Mucosa of rectum (tissue), 2 donors: ENCODE measurements around the gene KRTAP8-1.

ENCODE experiments used
- H3K27ac ChIP-seq, 2 donors: one replicate each; pipeline ENCODE4 v1.7.0; 2013; ENCODE audit warnings: inconsistent platforms in 2 of 2, low read depth in 2 of 2, low read length in 2 of 2
- H3K27me3 ChIP-seq, 2 donors: one replicate each; pipeline ENCODE4 v1.7.0; 2013; ENCODE audit warnings: low read length in 2 of 2; ENCODE audit not compliant: control insufficient read depth in 2 of 2, insufficient read depth in 2 of 2
- H3K36me3 ChIP-seq, 2 donors: one replicate each; pipeline ENCODE4 v1.7.0; 2013; ENCODE audit warnings: low read length in 2 of 2; ENCODE audit not compliant: control insufficient read depth in 2 of 2, insufficient read depth in 2 of 2
- H3K4me1 ChIP-seq, 2 donors: one replicate each; pipeline ENCODE4 v1.7.0; 2013; ENCODE audit warnings: low read length in 2 of 2, mild to moderate bottlenecking in 1 of 2; ENCODE audit not compliant: control insufficient read depth in 2 of 2, insufficient read depth in 2 of 2
- H3K4me3 ChIP-seq, 2 donors: one replicate each; pipeline ENCODE4 v1.7.0; 2013; ENCODE audit warnings: low read length in 2 of 2
- H3K9ac ChIP-seq, 2 donors: one replicate each; pipeline ENCODE4 v1.7.0; 2013; ENCODE audit warnings: low read length in 2 of 2, low read depth in 1 of 2, mild to moderate bottlenecking in 1 of 2
- H3K9me3 ChIP-seq, 2 donors: one replicate each; pipeline ENCODE4 v1.7.0; 2013; ENCODE audit warnings: low read length in 2 of 2; ENCODE audit not compliant: control insufficient read depth in 2 of 2
- donor health status: healthy.
- donor health status: Normal muscosa, but diverticular disease.

The KRTAP8-1 gene, protein sequence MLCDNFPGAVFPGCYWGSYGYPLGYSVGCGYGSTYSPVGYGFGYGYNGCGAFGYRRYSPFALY

DNA sequence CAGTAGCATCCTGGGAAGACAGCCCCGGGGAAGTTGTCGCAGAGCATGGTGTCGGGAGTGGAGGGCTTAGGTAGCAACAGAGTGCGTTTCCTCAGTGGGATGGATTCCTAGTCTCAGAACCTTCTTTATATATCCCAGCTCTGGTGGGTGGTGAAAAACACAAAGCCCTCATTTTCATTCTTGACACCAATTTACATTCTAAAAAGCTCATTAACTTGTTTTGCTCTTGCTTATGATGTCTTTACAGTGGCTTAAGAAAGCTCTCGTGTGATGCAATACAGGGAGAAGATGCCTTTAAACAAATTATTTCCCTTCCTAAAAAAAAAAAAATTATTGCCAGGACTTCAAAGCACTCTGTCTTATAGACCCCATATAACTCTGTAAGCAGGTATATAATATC is at the start of gene KRTAP8-1:
Gene KRTAP8-1, minus strand, starts transcription at position 101 of the 400 bp plus-strand sequence. Its CDS starts 54 bp downstream, at position 47.
- H3K9ac ChIP-seq, result no peak within 1 kb of the TSS
- H3K9me3 ChIP-seq, result no peaks in the 10 kb centered on the region
- H3K27me3 ChIP-seq, result no peaks in the 10 kb centered on the region
- H3K27ac ChIP-seq, result no peak within 1 kb of the TSS
- H3K36me3 ChIP-seq, result no peaks in the 10 kb centered on the region
- H3K4me1 ChIP-seq, result no peaks in the 10 kb centered on the region
- no peak within 1 kb of the TSS for H3K4me3 ChIP-seq

DNA sequence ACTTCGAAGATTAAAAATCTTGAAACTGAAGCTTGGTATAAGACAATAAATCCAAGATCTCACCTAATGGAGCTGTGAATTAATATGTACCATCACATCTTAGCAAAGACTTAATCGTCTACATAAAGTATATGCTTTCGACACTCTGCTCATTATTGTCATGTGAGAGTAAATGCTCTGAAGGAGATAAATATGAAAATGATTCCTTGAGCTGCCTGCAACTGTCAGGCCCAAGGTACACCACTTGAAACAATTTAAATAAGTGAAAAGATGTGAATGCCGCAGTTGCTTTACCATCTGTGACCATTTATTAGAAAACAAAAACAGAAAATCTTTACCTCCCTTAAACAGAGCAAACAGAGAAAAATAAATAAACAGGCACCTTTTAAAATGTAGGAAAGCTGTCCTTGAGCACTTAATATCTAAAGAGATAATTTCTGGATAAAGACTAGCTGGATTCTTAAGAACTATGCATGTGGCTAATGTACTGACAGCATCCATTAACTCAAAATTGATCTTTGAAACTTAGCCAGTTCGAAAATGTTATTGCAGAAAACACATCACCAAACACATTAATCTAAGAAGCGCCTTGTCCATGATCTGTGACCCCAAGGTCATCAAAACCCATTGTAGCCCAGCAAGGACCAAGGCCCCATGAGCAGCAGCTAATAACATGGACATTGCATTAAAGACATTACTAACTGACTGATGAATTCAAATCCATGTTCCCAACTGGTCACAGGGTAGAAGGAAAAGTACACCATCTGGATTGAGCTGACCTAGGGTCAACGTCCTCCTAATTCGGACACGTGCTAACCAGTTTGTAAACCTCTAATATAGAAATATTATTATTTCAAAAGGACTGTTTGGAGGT is 34.8 kb upstream of the KRTAP8-1 start:
- Histone ChIP-seq H3K9me3 (peaks cover 0 to 3% of the 10 kb centered on the region in 2 donors), H3K4me3 (no peak overlapping the region), H3K4me1 (no peaks in the 10 kb centered on the region), H3K9ac (no peak overlapping the region), H3K27me3 (no peaks in the 10 kb centered on the region), H3K36me3 (no peaks in the 10 kb centered on the region), H3K27ac (no peak overlapping the region)

DNA sequence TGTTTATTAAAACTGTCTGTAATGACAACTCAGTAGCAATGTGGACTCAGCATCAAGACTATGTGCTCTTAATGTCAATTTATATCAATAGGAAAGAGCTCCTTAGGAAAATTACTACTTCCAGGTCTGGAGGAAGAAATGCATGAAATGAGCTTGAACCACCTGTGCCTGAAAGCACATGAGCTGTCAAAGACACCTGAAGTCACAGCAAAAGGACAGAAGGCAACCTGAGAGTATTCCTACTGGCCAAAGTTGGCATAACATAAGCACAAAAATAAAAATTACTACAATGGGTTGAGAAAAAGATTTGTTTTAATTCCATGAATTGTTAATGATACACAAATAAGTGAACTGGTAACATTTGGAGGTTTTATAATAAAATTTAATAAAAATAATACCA is 29.9 kb upstream of the KRTAP8-1 start:
- H3K9me3 ChIP-seq, result peaks cover 0 to 5% of the 10 kb centered on the region in 2 donors
- no peak overlapping the region for H3K9ac ChIP-seq
- H3K4me1 ChIP-seq, result no peaks in the 10 kb centered on the region
- H3K4me3 ChIP-seq, result no peak overlapping the region
- H3K27ac ChIP-seq, result no peak overlapping the region
- H3K36me3 ChIP-seq, result no peaks in the 10 kb centered on the region
- H3K27me3 ChIP-seq, result no peaks in the 10 kb centered on the region

DNA sequence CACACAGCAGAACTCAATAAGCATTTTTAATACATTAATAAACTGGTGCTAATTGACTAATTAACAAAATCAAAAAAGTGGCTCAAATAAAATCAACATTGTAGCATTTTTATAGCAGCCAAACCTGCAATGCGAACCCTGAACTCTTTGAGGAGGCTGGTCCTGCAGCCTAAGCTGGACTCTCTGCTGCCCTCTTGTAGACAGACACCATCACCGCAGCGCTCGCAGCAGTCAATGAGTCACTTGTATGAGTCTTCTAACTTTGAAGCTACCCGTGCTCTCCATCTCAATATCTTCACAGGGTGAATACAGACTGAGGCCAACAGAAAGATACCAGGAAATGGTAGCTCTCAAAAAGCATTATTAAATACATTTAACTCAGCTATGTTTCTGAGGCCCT is 26.2 kb upstream of the KRTAP8-1 start:
- H3K9ac ChIP-seq, result no peak overlapping the region
- H3K9me3 ChIP-seq, result peaks cover 2 to 3% of the 10 kb centered on the region in 2 donors
- H3K36me3 ChIP-seq, result no peaks in the 10 kb centered on the region
- H3K27me3 ChIP-seq, result no peaks in the 10 kb centered on the region
- H3K4me1 ChIP-seq, result no peaks in the 10 kb centered on the region
- no peak overlapping the region for H3K27ac ChIP-seq
- no peak overlapping the region for H3K4me3 ChIP-seq

DNA sequence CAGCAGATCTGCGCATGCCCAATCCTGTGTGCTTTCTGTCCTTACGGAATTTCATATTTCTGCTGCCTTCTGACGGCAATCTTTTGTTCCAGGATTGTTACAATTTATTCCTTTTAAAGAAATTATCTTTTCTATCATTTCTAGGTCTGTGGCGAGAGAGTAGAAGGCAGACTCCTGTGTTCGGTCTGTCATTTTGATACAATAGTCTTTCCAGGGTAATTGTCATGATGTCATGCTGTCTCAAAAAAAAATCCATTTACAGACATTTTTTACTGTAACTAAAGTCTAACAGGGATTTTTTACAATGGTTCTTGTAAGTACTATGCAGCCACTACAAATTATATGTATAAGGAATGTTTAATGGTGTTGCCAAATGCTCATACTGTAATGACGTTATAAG is 25.5 kb upstream of the KRTAP8-1 start:
- Histone ChIP-seq H3K36me3 (no peaks in the 10 kb centered on the region), H3K27ac (no peak overlapping the region), H3K4me1 (no peaks in the 10 kb centered on the region), H3K4me3 (no peak overlapping the region), H3K9ac (no peak overlapping the region), H3K9me3 (peaks cover 2 to 3% of the 10 kb centered on the region in 2 donors), H3K27me3 (no peaks in the 10 kb centered on the region)

DNA sequence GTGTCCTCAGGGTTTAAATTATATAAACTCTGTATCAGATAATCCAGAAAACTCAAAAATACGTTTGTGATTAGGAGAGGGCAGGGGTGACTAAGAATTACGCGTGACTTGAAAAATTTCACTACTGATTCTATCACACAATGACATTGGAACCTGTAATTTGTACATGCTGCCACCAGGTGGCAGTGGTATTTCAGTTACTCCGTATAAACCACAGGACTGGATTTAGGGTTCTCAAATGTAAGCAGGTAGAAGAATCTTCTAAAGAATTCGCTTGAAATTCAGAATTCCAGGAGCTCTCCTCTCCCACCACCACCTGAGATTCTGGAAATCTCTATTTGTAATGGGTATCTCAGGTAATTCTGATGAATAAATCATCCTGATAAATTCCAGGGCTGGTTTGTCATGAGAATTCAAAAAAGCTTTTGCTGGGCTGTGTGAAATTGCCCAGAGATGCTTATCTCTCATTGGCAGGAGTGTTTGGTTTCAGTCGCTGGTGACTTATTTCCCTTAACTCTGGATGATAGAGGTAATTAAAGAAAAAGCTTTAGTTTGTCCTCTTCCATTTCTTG is 18.2 kb upstream of the KRTAP8-1 start:
- Histone ChIP-seq H3K4me1 (no peaks in the 10 kb centered on the region), H3K27ac (no peak overlapping the region), H3K36me3 (no peaks in the 10 kb centered on the region), H3K27me3 (no peaks in the 10 kb centered on the region), H3K4me3 (no peak overlapping the region), H3K9ac (no peak overlapping the region), H3K9me3 (peaks cover 0 to 2% of the 10 kb centered on the region in 2 donors)

DNA sequence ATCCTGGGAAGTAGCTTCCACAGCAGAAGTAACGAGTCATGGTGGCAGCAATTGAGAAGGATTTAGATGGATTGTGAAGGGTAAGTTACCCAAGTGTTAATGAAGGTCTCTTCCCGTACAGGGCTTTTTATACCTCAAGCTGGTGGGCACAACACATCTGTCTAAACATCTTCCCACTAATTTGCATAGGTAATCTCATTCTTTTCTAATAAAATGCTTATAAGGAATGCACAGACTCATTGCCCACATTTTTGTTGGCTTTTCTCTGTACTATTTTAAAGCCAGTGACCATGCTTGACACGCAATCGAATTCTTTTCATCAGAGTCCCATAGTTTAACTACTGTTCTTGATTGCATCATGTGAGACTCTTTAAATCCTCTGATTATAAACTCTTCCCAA is 16.6 kb upstream of the KRTAP8-1 start, which contains the start of gene KRTAP7-1:
Gene KRTAP7-1, minus strand, starts transcription at position 101 of the 400 bp plus-strand sequence. Its CDS starts 61 bp downstream, at position 40.
- Histone ChIP-seq H3K27ac (no peak within 1 kb of the TSS), H3K4me3 (no peak within 1 kb of the TSS), H3K4me1 (no peaks in the 10 kb centered on the region), H3K36me3 (no peaks in the 10 kb centered on the region), H3K9ac (no peak within 1 kb of the TSS), H3K9me3 (no peaks in the 10 kb centered on the region), H3K27me3 (no peaks in the 10 kb centered on the region)

DNA sequence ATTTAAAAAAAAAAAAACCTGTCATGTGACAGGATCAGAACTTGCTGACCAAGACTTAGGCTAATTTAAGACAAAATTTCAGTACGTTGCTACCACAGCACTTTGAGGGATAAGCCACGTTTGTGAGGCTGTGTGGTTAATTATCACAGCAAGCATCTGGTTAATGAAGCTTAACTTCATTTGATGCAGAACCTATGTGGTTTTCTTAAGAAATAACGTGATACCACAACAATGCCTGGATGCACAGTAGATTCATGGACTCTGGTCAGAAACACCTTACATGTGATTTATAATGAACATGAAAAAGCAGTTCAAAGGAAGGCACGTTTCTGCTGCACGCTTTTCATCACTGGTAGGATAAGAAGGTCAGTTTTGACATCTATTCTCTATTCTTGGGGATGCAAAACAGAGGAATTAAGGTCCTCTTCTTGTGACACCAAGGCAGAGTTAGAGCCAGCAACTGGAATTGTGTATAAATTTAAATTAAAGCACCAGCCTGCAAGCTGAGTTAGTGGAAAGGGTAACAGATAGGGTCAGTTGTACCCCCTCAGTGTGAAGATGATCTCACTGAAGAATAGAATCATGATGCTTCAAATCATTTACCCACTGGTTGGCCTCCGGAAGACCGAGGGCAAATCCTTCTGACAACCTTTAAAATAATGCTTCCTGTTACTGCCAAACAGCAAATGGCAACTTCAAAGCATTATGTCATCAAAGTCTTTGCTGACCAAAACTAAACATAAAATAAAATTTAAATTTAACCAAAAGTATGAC is 6.0 kb upstream of the KRTAP8-1 start:
- no peak overlapping the region for H3K27ac ChIP-seq
- no peaks in the 10 kb centered on the region for H3K4me1 ChIP-seq
- H3K27me3 ChIP-seq, result no peaks in the 10 kb centered on the region
- H3K36me3 ChIP-seq, result no peaks in the 10 kb centered on the region
- no peaks in the 10 kb centered on the region for H3K9me3 ChIP-seq
- no peak overlapping the region for H3K4me3 ChIP-seq
- no peak overlapping the region for H3K9ac ChIP-seq

DNA sequence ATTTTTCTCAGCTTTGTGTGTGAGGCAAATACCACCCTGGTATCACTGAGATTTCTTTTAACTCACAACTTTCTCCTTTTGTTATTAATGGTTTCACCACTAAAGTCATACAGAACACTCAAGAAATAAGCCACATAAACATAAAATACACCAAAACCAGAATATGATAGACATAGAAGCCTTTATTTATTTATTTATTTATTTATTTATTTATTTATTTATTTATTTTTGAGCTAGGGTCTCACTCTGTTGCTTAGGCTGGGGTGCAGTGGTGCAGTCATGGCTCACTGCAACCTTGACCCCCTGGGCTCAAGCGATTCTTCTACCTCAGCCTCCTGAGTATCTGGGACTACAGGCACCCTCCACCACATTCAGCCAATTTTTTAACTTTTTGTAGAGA is 12.5 kb downstream of the KRTAP8-1 start:
- Histone ChIP-seq H3K9ac (no peak overlapping the region), H3K4me3 (no peak overlapping the region), H3K27me3 (no peaks in the 10 kb centered on the region), H3K4me1 (no peaks in the 10 kb centered on the region), H3K36me3 (no peaks in the 10 kb centered on the region), H3K9me3 (no peaks in the 10 kb centered on the region), H3K27ac (no peak overlapping the region)
